D721Med (cell line): ENCODE results near the gene TENT5C.

Experiments
- DNase-seq: peaks from one replicate; pipeline ENCODE4 v3.0.0; 2011; ENCODE audit warnings: low spot score; ENCODE audit not compliant: insufficient read length
- FAIRE-seq: peaks from 2 replicates; lab custom pipeline; 2011; peaks lifted over from hg19 to GRCh38; lab: Jason Lieb, UNC
- TF ChIP-seq, protein P1 (sequence below): IDR thresholded peaks from 2 replicates; pipeline ENCODE4 v1.5.1; 2012; ENCODE audit warnings: mild to moderate bottlenecking, control low read depth; ENCODE audit not compliant: insufficient read depth; ENCODE audit errors: missing control alignments

The TENT5C gene

DNA sequence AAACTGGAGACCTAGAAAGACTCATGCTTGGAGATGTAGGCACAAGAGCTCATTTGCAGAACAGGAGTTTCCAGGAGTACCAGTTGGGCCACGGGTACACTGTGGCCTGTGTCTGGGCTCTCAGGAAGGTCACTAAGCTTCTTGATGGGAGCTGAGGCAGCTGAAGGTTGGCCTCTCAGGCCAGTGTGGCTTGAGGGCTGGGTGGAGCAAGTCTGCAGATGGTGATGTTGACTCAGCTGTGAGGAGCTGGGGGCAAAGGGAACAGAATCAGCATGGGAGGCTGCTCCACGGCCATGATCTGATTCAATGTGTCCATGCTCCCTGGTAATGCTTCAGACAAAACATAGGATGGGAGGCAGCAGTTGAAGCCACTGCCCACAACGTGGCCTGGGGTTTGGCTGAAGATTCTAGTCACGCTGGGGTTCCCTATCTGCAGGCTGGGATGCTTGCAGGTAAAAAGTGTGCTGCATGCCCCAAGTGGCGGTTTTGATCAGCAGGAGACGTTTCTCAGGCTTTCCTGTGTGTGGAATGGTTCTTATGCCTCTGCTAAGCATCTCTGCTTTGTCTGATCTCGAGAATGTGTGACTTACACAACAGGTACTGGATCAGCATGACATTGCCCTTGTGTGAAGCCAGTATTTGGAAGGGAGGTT, 15.4 kb upstream of the TENT5C start:
- DNase-seq (no peak), FAIRE-seq (no peak)
- TF ChIP-seq, protein P1, sequence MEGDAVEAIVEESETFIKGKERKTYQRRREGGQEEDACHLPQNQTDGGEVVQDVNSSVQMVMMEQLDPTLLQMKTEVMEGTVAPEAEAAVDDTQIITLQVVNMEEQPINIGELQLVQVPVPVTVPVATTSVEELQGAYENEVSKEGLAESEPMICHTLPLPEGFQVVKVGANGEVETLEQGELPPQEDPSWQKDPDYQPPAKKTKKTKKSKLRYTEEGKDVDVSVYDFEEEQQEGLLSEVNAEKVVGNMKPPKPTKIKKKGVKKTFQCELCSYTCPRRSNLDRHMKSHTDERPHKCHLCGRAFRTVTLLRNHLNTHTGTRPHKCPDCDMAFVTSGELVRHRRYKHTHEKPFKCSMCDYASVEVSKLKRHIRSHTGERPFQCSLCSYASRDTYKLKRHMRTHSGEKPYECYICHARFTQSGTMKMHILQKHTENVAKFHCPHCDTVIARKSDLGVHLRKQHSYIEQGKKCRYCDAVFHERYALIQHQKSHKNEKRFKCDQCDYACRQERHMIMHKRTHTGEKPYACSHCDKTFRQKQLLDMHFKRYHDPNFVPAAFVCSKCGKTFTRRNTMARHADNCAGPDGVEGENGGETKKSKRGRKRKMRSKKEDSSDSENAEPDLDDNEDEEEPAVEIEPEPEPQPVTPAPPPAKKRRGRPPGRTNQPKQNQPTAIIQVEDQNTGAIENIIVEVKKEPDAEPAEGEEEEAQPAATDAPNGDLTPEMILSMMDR = no peak

DNA sequence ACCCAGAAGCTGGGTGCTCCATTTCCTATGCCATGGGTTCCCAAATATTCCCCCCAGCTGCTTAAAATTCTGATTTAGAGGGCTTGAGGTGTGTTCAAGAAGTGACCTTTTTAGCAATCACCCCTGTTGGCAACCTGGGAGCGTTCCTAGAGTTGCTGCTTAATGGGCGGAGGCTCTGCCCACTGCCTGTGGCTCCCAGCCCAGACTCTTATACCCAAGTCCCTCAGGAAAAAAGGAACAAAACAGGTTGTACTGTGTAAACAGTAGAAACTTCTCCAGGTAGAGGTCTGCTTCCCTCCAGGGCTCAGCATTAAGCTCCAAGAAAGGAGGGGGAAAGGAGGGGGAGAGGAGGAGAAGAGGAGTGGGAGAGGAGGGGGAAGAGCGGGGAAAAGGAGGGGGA, 14.6 kb upstream of the TENT5C start:
- TF ChIP-seq, protein P1 = no peak
- FAIRE-seq (no peak), DNase-seq (no peak)

GRCh38 chr1:117592155-117592554, 13.7 kb upstream of the TENT5C start:
- TF ChIP-seq, protein P1 = no peak
- FAIRE-seq = no peak
- no peak for DNase-seq

DNA sequence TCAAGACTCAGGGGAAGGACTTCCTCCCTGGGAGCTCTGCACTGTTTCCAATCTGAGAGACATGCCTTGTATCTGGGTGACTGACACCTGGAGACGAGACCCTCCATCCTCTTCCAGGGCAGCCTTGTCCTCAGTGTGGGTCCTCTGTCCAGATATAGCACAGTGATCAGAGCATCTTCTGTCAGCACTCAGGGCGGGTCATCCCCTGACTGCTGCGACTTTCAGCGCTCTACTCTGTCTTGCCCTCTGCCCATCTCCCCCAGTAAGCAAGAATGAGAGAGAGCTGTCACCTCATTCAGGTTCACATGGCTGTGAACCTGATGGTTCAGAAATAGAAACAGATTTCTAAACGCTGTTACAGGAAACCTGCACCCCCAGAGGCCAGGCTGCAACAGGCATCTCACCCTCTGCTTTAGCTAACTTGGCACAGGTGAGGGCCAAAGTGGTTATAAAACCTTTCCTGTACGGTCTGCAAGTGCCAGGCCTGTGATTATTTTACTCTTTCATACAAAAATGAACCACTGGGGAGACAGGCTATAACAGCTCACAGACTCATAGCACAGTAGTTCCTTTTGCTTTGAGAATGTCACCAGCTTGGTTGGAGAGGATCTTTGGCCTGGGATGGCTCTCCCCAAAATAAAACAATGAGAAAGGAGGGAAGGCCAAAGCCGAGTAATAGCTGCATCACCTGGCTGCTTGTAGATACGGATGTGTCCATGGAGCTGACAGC, 11.4 kb upstream of the TENT5C start:
- no peak for FAIRE-seq

DNA sequence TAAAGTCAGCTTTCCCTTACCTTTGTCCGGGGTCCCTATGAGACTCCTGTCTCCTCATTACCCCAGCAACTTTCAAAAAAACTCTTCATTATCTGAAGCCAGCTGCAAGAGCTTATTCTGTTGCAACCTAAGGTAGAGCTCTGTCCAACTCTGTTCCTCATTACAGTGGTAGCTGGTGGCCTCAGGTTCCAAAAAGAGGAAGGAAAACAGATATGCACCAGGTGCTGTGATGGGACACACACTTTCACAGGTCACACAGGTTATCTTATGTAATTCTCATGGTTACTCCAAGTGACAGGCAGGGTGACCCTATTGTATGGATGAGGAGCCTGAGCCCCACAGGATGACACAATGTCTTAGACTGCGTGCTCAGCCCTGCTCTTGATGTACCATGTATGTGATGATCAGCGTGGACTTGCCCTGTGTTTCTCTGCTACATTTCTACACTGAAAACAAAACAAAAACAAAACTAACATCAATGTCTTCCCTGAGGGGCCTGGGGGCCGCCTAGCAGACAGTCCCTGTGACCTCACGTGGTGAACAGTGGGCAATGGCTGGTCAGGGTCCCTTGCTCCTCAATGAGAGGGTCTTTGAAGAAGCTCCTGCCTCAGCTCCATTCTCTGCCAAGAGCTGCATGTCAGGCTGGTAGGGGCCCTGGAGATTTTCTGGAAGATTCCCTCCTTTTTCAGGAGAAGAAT, 9.7 kb upstream of the TENT5C start:
- FAIRE-seq (no peak), DNase-seq (no peak)
- TF ChIP-seq, protein P1 = no peak

More for the DNA sequence above, 11.4 kb upstream of the TENT5C start:
- TF ChIP-seq, protein P1 = no peak
- no peak for DNase-seq

DNA sequence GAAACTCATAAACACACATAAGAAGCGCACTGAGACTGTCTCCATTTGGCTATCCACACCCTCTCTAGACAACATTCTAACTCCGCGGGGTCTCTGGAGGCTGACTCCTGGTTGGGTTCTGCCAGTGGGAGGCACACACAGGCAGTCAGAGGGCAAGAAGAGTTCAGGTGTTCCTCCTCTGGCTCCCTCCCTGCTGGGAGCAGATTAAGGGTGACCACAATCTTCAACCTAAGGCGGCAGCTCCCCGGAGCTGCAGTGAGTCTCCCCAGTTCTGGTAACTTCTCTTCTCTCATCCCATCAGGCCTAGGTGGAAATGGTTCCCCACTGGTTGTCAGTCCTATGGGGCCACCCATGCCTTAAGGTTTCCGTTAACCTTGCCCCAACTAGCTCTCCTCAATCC, 7.4 kb upstream of the TENT5C start:
- TF ChIP-seq, protein P1 = no peak
- FAIRE-seq (no peak), DNase-seq (no peak)
